ENCODE results near the gene LRRC47. TPM values are rescaled to one million over a fixed set of nuclear protein-coding genes. Genes with fewer than 3 reads are reported as not detected.

LRRC47 gene
- total RNA-seq, 2 donors from 2014 or later = 31.9 to 42.7 TPM

GRCh38 chr1:3731583-3732433, 64.5 kb downstream of the LRRC47 start:
- Histone ChIP-seq H3K4me3 (no peak overlapping the region), H3K27me3 (no peaks in the 10 kb centered on the region), H3K27ac (no peak overlapping the region), H3K36me3 (no peaks in the 10 kb centered on the region), H3K4me1 (no peaks in the 10 kb centered on the region), H3K9me3 (no peaks in the 10 kb centered on the region), H3K9ac (ENCODE audit: low read depth in 2 of 2, low read length in 2 of 2) (no peak overlapping the region)
- intact Hi-C loops (cut with DNase I) = no loop called here
- DNase-seq = no peak
- no peak for TF ChIP-seq CTCF (IDR thresholded peaks at IDR 0.05)

DNA sequence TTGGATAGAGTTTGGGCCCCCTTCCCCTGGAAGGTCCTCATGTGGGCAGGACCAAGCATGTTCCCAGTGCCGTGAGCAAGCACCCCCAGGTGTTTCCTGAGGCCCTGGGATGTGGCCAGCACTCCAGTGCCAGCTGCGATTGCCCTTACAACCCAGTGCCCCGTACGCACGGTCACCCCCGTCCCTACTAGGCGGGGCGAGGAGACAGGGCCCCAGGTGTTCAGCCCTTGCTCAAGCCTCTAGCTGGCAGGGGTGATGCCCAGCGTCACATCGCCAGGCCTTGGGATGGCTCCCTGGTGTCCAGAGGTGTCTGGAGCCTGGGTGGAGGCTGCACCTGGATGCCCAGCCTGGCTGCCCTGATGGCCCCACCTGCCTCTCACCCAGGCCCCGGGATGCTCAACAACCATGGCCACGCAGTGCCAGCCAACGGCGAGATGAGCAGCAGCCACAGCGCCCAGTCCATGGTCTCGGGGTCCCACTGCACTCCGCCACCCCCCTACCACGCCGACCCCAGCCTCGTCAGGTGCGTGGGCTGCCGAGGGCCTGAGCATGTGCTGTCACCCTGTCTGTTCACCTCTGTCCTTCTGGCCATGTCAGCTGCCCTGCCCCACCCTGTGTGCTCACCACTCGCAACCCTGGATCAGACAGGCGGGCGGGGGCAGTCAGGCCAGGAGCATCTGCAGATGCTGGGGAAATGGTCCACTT, 65.6 kb downstream of the LRRC47 start:
- intact Hi-C loops (cut with DNase I) = no loop called here
- Histone ChIP-seq H3K9me3 (no peaks in the 10 kb centered on the region), H3K36me3 (no peaks in the 10 kb centered on the region), H3K4me1 (no peaks in the 10 kb centered on the region), H3K27ac (no peak overlapping the region), H3K4me3 (no peak overlapping the region), H3K27me3 (no peaks in the 10 kb centered on the region), H3K9ac (ENCODE audit: low read depth in 2 of 2, low read length in 2 of 2) (no peak overlapping the region)
- DNase-seq = no peak
- TF ChIP-seq CTCF (IDR thresholded peaks at IDR 0.05) = no peak

DNA sequence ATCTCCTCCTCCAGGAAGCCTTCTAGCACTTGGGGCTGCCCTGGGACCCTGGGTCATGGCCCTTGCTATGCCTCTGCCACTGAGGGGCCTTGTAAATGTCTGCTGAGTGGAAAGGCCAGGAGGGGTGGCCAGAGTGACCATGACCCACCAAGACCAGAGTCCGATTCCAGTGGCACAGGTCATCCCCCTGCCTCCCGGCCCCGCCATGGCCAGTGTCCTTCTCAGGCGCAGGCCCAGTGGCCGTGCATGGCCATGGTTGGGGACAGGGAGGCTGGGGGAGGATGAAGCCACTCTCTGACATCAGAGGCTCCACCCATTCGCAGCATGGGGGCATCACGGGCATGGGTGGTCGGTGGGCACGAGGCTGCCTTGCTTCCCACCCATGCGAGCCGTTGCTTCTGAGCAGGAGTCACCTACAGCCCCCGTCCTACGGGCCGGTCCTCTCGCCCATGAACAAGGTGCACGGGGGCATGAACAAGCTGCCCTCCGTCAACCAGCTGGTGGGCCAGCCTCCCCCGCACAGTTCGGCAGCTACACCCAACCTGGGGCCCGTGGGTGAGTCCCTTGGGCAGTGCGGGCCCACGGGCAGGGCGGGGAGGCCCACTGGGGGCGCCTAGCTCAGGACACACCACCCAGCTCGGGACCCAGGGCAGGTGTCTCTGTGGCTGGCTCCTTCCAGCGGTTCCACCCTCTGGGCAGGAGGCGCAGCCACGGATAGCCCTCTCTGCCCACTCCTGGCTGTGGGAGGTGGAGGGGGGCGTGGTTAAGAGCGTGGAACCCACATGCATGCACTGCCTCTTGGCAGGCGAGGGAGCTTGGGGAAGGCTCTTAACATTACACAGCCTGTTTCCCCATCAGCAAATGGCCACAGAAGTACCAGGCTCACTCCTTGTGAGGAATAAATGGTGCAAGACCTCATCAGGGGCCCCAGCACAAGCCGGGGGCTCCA, 66.4 kb downstream of the LRRC47 start:
- Histone ChIP-seq H3K4me3 (no peak overlapping the region), H3K9ac (ENCODE audit: low read depth in 2 of 2, low read length in 2 of 2) (no peak overlapping the region), H3K4me1 (no peaks in the 10 kb centered on the region), H3K27ac (no peak overlapping the region), H3K27me3 (no peaks in the 10 kb centered on the region), H3K9me3 (no peaks in the 10 kb centered on the region), H3K36me3 (no peaks in the 10 kb centered on the region)
- TF ChIP-seq CTCF (IDR thresholded peaks at IDR 0.05) = no peak
- DNase-seq = no peak
- intact Hi-C loops (cut with DNase I) = loop anchor here (10.0 kb wide), 1 partner anchor 235 kb away; no protein-coding TSS in a partner anchor

Other genes with a start within 250 kb of the LRRC47 start
- gene MEGF6, start 185.0 kb downstream of the LRRC47 start, total RNA-seq = 1 to 10 TPM; 5.2 to 6.4 TPM
- 10 to 100 TPM; 63.0 to 81.5 TPM for gene TPRG1L, start 171.5 kb downstream of the LRRC47 start, total RNA-seq
- 10 to 100 TPM; 19.9 to 24.2 TPM for gene WRAP73, start 146.4 kb downstream of the LRRC47 start, total RNA-seq
- under 1 TPM; 0.29 to 0.42 TPM for gene TP73, start 144.0 kb downstream of the LRRC47 start, total RNA-seq
- gene CCDC27, start 44.0 kb downstream of the LRRC47 start, total RNA-seq = not detected
- 1 to 10 TPM; 1.9 to 2.4 TPM for gene SMIM1, start 23.7 kb downstream of the LRRC47 start, total RNA-seq
- gene CEP104, start 60.7 kb upstream of the LRRC47 start, total RNA-seq = 10 to 100 TPM; 41.1 to 52.7 TPM
- 10 to 100 TPM in 1 of 2 donors, 1 to 10 TPM in 1; 4.5 to 10.7 TPM for gene DFFB, start 61.0 kb upstream of the LRRC47 start, total RNA-seq
- 10 to 100 TPM; 19.4 to 32.8 TPM for gene C1orf174, start 103.8 kb upstream of the LRRC47 start, total RNA-seq

Measured in colonic mucosa (tissue), 4 donors.